Measurements from ENCODE around the gene GATAD2A. TPM values are rescaled to one million over a fixed set of nuclear protein-coding genes. Genes with fewer than 3 reads are reported as not detected.
A peak's percentile ranks its signal among the peaks of the same experiment; 100 is the strongest.
"Not testable (repeated sequence)": the region's sequence is repeated elsewhere in the genome, so short reads cannot be mapped to it uniquely, and the experiment has no call there.

GATAD2A gene
- total RNA-seq, 2 donors from 2014 or later = 100 to 126 TPM

GRCh38 chr19:19448238-19448544 lies 42.7 kb downstream of the GATAD2A start:
- peaks cover 2 to 4% of the 10 kb centered on the region in 2 donors for H3K9me3 Mint-ChIP-seq
- peaks cover 9 to 13% of the 10 kb centered on the region in 2 donors for H3K36me3 Mint-ChIP-seq (ENCODE audit: insufficient read depth in 2 of 2)
- no peak overlapping the region for H3K27ac Mint-ChIP-seq
- DNase-seq (no peak), ATAC-seq (replicated peaks in 1 of 2) (no peak)
- peaks cover 94% of the 10 kb centered on the region for H3K4me1 Mint-ChIP-seq (ENCODE audit: low read depth)
- no peaks in the 10 kb centered on the region for H3K27me3 Mint-ChIP-seq (ENCODE audit: low read depth)
- no peak overlapping the region for H3K4me3 Mint-ChIP-seq

GRCh38 chr19:19451429-19452242 lies 46.2 kb downstream of the GATAD2A start:
- H3K4me3 Mint-ChIP-seq = peak overlapping the region; percentile 12 to 46
- H3K27ac Mint-ChIP-seq = peak overlapping the region; percentile 29
- no peaks in the 10 kb centered on the region for H3K27me3 Mint-ChIP-seq (ENCODE audit: low read depth)
- H3K9me3 Mint-ChIP-seq = no peaks in the 10 kb centered on the region
- DNase-seq (peak; percentile 52 to 65), ATAC-seq (replicated peaks in 1 of 2) (peak; percentile 90)
- no peaks in the 10 kb centered on the region for H3K36me3 Mint-ChIP-seq (ENCODE audit: insufficient read depth in 2 of 2)
- peaks cover 73% of the 10 kb centered on the region for H3K4me1 Mint-ChIP-seq (ENCODE audit: low read depth)

- H3K36me3 Mint-ChIP-seq (ENCODE audit: insufficient read depth in 2 of 2) = no peaks in the 10 kb centered on the region
- H3K4me3 Mint-ChIP-seq = peak overlapping the region; percentile 12 to 46
- no peak for DNase-seq
- H3K27ac Mint-ChIP-seq = peak overlapping the region; percentile 54
- no peaks in the 10 kb centered on the region for H3K9me3 Mint-ChIP-seq
- H3K4me1 Mint-ChIP-seq (ENCODE audit: low read depth) = peaks cover 73% of the 10 kb centered on the region
- ATAC-seq (replicated peaks in 1 of 2) = no peak
- H3K27me3 Mint-ChIP-seq (ENCODE audit: low read depth) = no peaks in the 10 kb centered on the region
These were observed 47.0 kb downstream of the GATAD2A start for GRCh38 chr19:19452243-19453124.

GRCh38 chr19:19453125-19453454 lies 47.6 kb downstream of the GATAD2A start:
- ATAC-seq (replicated peaks in 1 of 2) (no peak), DNase-seq (no peak)
- Mint-ChIP-seq H3K4me1 (ENCODE audit: low read depth) (peaks cover 73% of the 10 kb centered on the region), H3K27ac (peak overlapping the region; percentile 54), H3K9me3 (no peaks in the 10 kb centered on the region), H3K27me3 (ENCODE audit: low read depth) (no peaks in the 10 kb centered on the region), H3K36me3 (ENCODE audit: insufficient read depth in 2 of 2) (no peaks in the 10 kb centered on the region), H3K4me3 (no peak overlapping the region)

GRCh38 chr19:19455166-19455919 lies 49.9 kb downstream of the GATAD2A start:
- not testable (repeated sequence) for H3K27me3 Mint-ChIP-seq (ENCODE audit: low read depth); H3K9me3 Mint-ChIP-seq; DNase-seq; ATAC-seq (replicated peaks in 1 of 2); H3K36me3 Mint-ChIP-seq (ENCODE audit: insufficient read depth in 2 of 2); H3K4me3 Mint-ChIP-seq; H3K27ac Mint-ChIP-seq
- H3K4me1 Mint-ChIP-seq (ENCODE audit: low read depth) = peaks cover 74% of the 10 kb centered on the region

GRCh38 chr19:19457671-19458070 lies 52.2 kb downstream of the GATAD2A start:
- peak in 1 of 2 donors; percentile 29 for DNase-seq
- ATAC-seq (replicated peaks in 1 of 2) = no peak
- Mint-ChIP-seq H3K4me3 (peak overlapping the region; percentile 87 to 89), H3K27ac (peak overlapping the region; percentile 99), H3K9me3 (no peaks in the 10 kb centered on the region), H3K36me3 (ENCODE audit: insufficient read depth in 2 of 2) (peaks cover 0 to 2% of the 10 kb centered on the region in 2 donors), H3K4me1 (ENCODE audit: low read depth) (peaks cover 77% of the 10 kb centered on the region), H3K27me3 (ENCODE audit: low read depth) (no peaks in the 10 kb centered on the region)

GRCh38 chr19:19458110-19458816 lies 52.8 kb downstream of the GATAD2A start:
- Mint-ChIP-seq H3K4me3 (peak overlapping the region; percentile 87 to 89), H3K27ac (peak overlapping the region; percentile 99), H3K36me3 (ENCODE audit: insufficient read depth in 2 of 2) (peaks cover 0 to 2% of the 10 kb centered on the region in 2 donors), H3K9me3 (no peaks in the 10 kb centered on the region), H3K4me1 (ENCODE audit: low read depth) (peaks cover 78% of the 10 kb centered on the region), H3K27me3 (ENCODE audit: low read depth) (no peaks in the 10 kb centered on the region)
- ATAC-seq (replicated peaks in 1 of 2) = peak in 1 of 2 donors; percentile 22
- DNase-seq = peak in 1 of 2 donors; percentile 51

GRCh38 chr19:19459073-19459472 lies 53.6 kb downstream of the GATAD2A start:
- peak overlapping the region; percentile 87 to 89 for H3K4me3 Mint-ChIP-seq
- H3K4me1 Mint-ChIP-seq (ENCODE audit: low read depth) = peaks cover 83% of the 10 kb centered on the region
- H3K27ac Mint-ChIP-seq = peak overlapping the region; percentile 99
- H3K36me3 Mint-ChIP-seq (ENCODE audit: insufficient read depth in 2 of 2) = peaks cover 0 to 2% of the 10 kb centered on the region in 2 donors
- H3K9me3 Mint-ChIP-seq = no peaks in the 10 kb centered on the region
- no peak for DNase-seq
- ATAC-seq (replicated peaks in 1 of 2) = peak; percentile 37 to 54
- H3K27me3 Mint-ChIP-seq (ENCODE audit: low read depth) = no peaks in the 10 kb centered on the region

GRCh38 chr19:19459707-19460251 lies 54.3 kb downstream of the GATAD2A start:
- peak; percentile 70 to 80 for DNase-seq
- peaks cover 2 to 5% of the 10 kb centered on the region in 2 donors for H3K36me3 Mint-ChIP-seq (ENCODE audit: insufficient read depth in 2 of 2)
- peaks cover 87% of the 10 kb centered on the region for H3K4me1 Mint-ChIP-seq (ENCODE audit: low read depth)
- peak; percentile 75 to 80 for ATAC-seq (replicated peaks in 1 of 2)
- H3K4me3 Mint-ChIP-seq = peak overlapping the region; percentile 87 to 89
- H3K27me3 Mint-ChIP-seq (ENCODE audit: low read depth) = no peaks in the 10 kb centered on the region
- H3K9me3 Mint-ChIP-seq = no peaks in the 10 kb centered on the region
- peak overlapping the region; percentile 99 for H3K27ac Mint-ChIP-seq

GRCh38 chr19:19460258-19460731 lies 54.8 kb downstream of the GATAD2A start:
- no peaks in the 10 kb centered on the region for H3K27me3 Mint-ChIP-seq (ENCODE audit: low read depth)
- DNase-seq (peak; percentile 41 to 51), ATAC-seq (replicated peaks in 1 of 2) (peak; percentile 42 to 55)
- H3K4me3 Mint-ChIP-seq = peak overlapping the region; percentile 87 to 89
- peaks cover 4 to 10% of the 10 kb centered on the region in 2 donors for H3K36me3 Mint-ChIP-seq (ENCODE audit: insufficient read depth in 2 of 2)
- peak overlapping the region; percentile 76 for H3K27ac Mint-ChIP-seq
- H3K4me1 Mint-ChIP-seq (ENCODE audit: low read depth) = peaks cover 87% of the 10 kb centered on the region
- H3K9me3 Mint-ChIP-seq = peaks cover 0 to 1% of the 10 kb centered on the region in 2 donors

GRCh38 chr19:19460761-19461265 lies 55.3 kb downstream of the GATAD2A start:
- DNase-seq (peak; percentile 63 to 71), ATAC-seq (replicated peaks in 1 of 2) (peak; percentile 54 to 68)
- H3K4me1 Mint-ChIP-seq (ENCODE audit: low read depth) = peaks cover 85% of the 10 kb centered on the region
- peak overlapping the region; percentile 76 for H3K27ac Mint-ChIP-seq
- H3K4me3 Mint-ChIP-seq = peak overlapping the region; percentile 87 to 89
- peaks cover 0 to 1% of the 10 kb centered on the region in 2 donors for H3K9me3 Mint-ChIP-seq
- H3K36me3 Mint-ChIP-seq (ENCODE audit: insufficient read depth in 2 of 2) = peaks cover 6 to 12% of the 10 kb centered on the region in 2 donors
- no peaks in the 10 kb centered on the region for H3K27me3 Mint-ChIP-seq (ENCODE audit: low read depth)

GRCh38 chr19:19461306-19461670 lies 55.8 kb downstream of the GATAD2A start:
- Mint-ChIP-seq H3K4me3 (peak overlapping the region; percentile 87 to 89), H3K27me3 (ENCODE audit: low read depth) (no peaks in the 10 kb centered on the region), H3K36me3 (ENCODE audit: insufficient read depth in 2 of 2) (peaks cover 10 to 16% of the 10 kb centered on the region in 2 donors), H3K4me1 (ENCODE audit: low read depth) (peaks cover 81% of the 10 kb centered on the region), H3K9me3 (peaks cover 2 to 3% of the 10 kb centered on the region in 2 donors), H3K27ac (peak overlapping the region; percentile 76)
- ATAC-seq (replicated peaks in 1 of 2) = no peak
- no peak for DNase-seq
